ENCODE results near the gene CD300C.
"Not testable (repeated sequence)": the region's sequence is repeated elsewhere in the genome, so short reads cannot be mapped to it uniquely, and the experiment has no call there.

The CD300C gene

GRCh38 chr17:74545843-74546230 is at the start of gene CD300C:
Gene CD300C, minus strand, starts transcription at chr17:74546115. Its CDS starts 333 bp downstream, at chr17:74545782.
- no peak for ATAC-seq

DNA sequence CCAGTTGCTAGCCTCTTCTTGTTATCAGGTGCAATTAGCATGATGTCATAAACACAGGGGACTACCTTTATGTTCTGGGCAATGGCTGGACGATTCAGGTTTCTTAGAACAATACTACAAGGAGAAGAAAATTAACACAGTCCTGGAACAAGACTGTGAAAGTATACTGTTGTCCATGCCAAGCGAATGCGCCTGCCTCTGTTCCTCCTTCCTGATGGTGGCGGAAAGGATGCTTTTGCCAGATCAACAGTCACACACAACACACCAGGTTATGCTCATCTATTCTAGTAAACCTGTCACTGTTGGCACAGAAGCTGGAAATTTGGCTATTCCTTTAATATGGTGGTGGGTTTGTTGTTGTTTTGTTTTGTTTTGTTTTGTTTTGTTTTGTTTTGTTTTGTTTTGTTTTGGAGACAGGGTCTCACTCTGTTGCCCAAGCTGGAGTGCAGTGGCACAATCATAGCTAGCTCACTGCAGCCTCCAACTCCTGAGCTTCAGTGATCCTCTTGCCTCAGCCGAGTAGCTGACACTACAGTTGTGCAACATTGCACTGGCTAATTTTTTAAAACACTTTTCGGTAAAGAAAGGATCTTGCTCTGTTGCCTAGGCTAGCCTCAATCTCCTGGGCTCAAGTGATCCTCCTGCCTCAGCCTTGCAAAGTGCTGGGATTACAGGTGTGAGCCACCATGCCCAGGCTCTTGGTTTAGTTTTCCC is 49.3 kb upstream of the CD300C start:
- DNase-seq (no peak), ATAC-seq (no peak)

More at GRCh38 chr17:74545843-74546230, at the start of gene CD300C:
- DNase-seq: no peak

- ATAC-seq (no peak), DNase-seq (no peak)
Measured at GRCh38 chr17:74592087-74592990, 46.4 kb upstream of the CD300C start, which contains the start of gene CD300LD. Gene CD300LD, minus strand, starts transcription at chr17:74592283. Its CDS starts 81 bp downstream, at chr17:74592202.

DNA sequence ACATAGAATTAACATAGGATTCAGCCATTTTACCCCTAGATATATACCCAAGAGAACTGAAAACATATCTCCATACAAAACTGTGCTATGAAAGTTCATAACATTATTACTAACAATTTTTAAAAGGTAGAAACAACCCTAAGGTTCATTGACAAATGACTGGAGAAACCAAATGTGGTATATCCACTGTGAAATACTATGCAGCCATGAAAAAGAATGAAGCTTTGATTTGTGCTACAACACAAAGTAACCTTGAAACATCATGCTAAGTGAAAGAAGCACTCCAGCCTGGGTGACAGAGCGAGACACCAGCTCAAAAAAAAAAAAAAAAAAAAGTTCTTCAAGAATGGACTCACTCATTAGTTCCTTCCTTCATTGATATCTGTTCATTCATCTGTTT is 45.6 kb upstream of the CD300C start:
- ATAC-seq (no peak), DNase-seq (no peak)

DNA sequence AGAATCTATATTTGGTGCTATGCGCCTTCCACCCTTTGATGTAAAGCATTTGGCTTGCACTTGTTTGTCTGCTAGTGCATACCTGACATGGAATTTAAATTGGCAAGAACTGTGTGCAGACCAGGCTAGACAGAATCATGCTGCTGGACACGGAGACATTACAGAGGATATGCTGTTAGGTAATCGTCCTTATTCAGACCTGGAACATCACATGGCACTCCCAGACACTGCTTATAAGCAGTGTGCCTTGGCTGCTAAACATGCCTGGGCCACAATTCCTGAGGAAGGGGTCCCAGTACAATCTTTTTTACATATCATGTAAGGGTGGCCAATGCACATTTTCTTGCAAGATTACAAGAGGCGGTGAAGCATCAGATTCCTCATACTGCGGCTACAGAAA is 39.8 kb upstream of the CD300C start:
- no peak for ATAC-seq
- no peak for DNase-seq

- no peak for ATAC-seq
- no peak for DNase-seq
Measured at GRCh38 chr17:74584292-74585060, 38.6 kb upstream of the CD300C start.

DNA sequence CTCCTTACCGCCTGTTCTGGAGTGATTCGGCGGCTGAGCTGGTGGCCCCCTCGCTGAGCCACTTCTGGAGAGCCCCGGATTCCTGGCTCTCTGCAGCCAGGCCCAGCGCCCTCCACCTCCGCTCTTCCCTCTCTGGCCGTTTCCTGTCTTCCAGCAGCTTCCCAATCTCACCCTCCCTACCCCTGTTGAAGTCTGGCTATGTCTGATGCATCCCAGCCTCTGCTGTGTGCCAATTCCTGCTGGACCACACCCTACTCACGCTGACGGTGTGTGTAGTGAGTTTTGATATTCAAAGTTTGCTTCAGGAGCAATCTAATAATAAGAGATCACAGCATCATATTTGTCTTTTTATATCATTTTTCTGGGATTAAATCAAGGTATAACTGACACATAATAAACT is 36.7 kb upstream of the CD300C start:
- DNase-seq: no peak
- no peak for ATAC-seq

GRCh38 chr17:74579900-74580299 is 34.0 kb upstream of the CD300C start:
- no peak for ATAC-seq
- DNase-seq: no peak

DNA sequence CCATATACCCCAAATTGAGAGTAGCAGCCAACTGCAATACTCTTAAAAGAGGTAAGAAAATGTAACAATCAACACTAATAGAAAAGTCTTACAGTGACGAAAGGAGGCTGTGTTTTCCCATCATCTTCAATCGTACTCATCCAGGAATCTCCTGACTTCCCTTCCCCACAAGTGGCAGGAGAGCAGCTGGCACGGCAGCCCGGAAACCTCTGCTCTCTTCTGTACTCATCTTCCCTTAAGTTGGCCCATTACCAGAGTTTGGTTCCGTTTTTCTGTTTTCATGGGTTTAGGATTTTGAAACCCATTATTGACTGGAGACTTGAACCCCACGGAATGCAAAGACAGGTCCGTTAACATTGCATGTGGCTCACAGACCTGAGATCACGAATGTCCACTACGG is 33.1 kb upstream of the CD300C start:
- ATAC-seq: no peak
- no peak for DNase-seq

GRCh38 chr17:74574489-74575142 is 28.7 kb upstream of the CD300C start:
- DNase-seq: no peak
- ATAC-seq: no peak

DNA sequence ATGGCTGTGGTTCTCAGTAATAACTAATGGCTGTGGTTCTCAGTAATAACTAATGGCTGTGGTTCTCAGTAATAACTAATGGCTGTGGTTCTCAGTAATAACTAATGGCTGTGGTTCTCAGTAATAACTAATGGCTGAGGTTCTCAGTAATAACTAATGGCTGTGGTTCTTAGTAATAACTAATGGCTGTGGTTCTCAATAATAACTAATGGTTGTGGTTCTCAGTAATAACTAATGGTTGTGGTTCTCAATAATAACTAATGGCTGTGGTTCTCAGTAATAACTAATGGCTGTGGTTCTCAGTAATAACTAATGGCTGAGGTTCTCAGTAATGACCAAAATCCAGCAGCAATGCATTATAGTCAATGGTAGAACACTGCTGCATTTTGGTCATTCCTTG is 27.7 kb upstream of the CD300C start:
- not testable (repeated sequence) for ATAC-seq, DNase-seq

GRCh38 chr17:74573169-74573568 is 27.3 kb upstream of the CD300C start:
- ATAC-seq (no peak), DNase-seq (no peak)

GRCh38 chr17:74571621-74572270 is 25.8 kb upstream of the CD300C start:
- no peak for DNase-seq
- ATAC-seq: peak; percentile 37

- DNase-seq: peak; percentile 49
- peak; percentile 78 for ATAC-seq
Measured at GRCh38 chr17:74569020-74570003, 23.4 kb upstream of the CD300C start.

- ATAC-seq (no peak), DNase-seq (no peak)
Measured at GRCh38 chr17:74568106-74568873, 22.4 kb upstream of the CD300C start.

GRCh38 chr17:74567397-74567796 is 21.5 kb upstream of the CD300C start, which contains the start of gene CD300H:
Gene CD300H, minus strand, starts transcription at chr17:74567509.
- no peak for ATAC-seq

DNA sequence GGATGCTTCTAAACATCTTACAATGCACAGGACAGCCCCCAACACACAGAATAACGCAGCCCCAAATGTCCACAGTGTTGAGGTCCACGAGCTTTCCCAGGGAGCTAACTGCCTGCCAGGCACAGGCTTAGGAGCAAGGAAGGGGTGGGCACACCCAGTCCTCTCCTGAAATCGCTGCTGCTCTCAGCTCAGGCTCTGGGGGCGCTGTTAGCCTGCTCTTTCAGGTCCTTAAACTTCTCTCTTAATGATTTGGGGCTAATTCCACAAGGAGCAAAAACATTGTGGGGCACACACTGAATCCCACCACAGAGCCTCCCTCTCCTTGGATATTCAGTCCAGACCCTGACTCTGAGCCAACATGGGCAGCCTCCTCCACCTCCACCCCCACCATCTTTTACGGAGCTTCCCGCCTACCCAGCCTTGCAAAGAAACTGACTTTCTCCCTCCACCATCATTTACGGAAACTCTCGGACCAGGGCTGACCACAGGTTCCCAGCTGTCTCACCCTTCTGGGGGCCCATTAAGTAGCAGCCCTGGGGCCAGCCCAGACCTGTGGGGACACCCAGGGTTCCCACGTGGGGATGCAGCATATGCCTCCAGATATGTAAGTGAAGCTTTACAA is 20.3 kb upstream of the CD300C start:
- ATAC-seq (no peak), DNase-seq (peak; percentile 56)

More at GRCh38 chr17:74567397-74567796, 21.5 kb upstream of the CD300C start, which contains the start of gene CD300H:
- DNase-seq: no peak

DNA sequence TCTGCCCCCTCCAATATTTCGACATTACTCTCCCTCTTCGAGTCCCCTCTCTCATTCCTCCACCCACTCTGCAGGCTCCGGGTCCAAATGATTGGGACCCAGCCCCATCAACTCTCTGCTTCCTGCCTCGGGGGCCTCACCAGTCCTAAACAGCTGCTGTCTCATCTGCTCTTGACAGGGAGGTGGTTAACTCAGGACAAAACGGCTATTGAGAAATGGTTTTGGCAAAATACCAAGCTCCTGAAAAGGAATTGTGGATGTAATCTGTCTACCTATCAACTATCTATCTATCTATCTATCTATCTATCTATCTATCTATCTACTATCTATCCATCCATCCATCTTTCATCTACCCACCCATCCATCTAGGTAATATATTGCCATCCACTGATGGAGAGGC is 19.2 kb upstream of the CD300C start:
- ATAC-seq: no peak
- no peak for DNase-seq

- DNase-seq (no peak), ATAC-seq (no peak)
Measured at GRCh38 chr17:74563358-74563757, 17.4 kb upstream of the CD300C start.
